HG03460 (cell line): ENCODE results near the gene SERP2.

Experiments
- ATAC-seq: cut with Tn5 transposase; IDR thresholded peaks from one replicate; pipeline ENCODE4 v1.9.1; 2021; ENCODE audit not compliant: unreplicated experiment

SERP2 gene

DNA sequence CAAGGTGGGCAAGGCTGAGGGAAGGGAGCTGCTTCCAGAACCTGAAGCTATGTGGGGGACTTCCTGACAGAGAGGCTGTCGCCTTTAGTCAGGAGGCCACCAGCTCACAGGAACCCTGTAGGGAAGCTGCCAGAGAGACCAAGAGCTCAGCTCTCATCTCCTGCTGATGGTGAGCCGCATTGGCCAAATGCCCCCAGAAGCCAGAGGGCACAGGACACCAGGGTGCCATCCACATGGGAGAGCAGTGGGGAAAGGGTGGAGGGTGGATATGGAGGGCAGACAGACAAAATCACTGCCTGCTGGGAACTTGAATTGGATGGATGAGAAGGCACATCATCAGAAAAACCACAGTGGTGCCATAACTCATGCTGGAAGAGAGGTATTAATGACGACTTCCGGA is 36.0 kb downstream of the SERP2 start:
- no peak for ATAC-seq

GRCh38 chr13:44410328-44410859 is 36.8 kb downstream of the SERP2 start:
- ATAC-seq = no peak

DNA sequence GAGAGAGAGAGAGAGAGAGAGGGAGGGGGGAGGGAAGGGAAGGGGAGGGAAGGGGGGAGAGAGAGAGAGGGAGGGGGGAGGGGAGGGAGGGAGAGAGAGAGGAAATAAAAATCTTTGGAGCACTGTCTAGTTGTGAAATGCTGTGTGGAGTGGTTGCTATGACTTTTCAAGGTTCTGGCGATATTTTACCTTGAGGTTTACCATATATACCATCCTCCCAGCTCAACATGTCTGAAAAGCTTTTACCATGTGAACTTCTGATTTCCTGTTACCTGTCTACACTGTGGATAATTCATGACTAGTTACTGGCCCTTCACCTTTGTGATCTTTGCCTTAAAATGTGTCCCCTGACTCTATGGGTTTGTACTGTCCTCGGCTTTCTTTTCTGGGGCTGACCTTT is 38.2 kb downstream of the SERP2 start:
- ATAC-seq = no peak

- ATAC-seq = no peak
Observed at GRCh38 chr13:44412346-44412935, 38.8 kb downstream of the SERP2 start.

- ATAC-seq = no peak
Observed at GRCh38 chr13:44413095-44413494, 39.5 kb downstream of the SERP2 start.

GRCh38 chr13:44414716-44415115 is 41.1 kb downstream of the SERP2 start:
- no peak for ATAC-seq

GRCh38 chr13:44415815-44416214 is 42.2 kb downstream of the SERP2 start:
- no peak for ATAC-seq

DNA sequence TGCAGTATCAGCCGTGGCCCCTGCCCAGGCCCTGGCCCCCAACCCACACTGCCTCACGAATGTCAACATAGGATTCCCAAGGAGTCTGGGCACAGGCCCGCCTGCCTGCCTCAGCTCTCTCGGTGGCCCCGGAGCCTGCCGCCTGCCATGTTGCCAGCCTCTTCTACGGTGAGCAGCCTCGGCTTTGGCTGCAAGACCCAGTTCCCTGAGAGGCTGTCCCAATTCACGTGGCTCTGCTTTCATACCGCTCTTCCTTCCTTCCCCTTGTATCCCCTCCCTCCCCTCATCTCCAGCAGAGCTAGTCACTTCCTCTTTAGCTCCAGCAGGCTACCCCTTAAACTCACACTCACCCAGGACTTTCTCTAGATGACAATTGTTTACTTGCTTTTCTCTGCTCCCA is 42.7 kb downstream of the SERP2 start:
- no peak for ATAC-seq

DNA sequence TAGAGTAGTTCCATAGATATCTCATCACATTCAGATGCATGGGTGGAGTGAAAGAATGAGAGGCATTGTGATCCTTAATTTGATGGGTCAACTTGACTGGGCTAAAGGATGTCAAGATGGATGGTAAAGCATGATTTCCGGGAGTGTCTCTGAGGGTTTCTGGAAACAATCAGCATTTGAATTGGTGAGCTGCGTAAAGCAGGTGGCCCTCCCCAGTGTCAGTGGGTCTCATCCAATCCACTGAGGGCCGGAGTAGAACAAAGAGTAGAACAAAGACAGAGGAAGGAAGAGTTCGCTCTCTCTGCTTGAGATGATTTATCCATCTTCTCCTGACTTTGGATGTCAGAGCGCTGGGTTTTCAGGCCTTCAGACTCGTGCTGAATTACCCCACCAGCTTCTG is 43.1 kb downstream of the SERP2 start:
- ATAC-seq = no peak

DNA sequence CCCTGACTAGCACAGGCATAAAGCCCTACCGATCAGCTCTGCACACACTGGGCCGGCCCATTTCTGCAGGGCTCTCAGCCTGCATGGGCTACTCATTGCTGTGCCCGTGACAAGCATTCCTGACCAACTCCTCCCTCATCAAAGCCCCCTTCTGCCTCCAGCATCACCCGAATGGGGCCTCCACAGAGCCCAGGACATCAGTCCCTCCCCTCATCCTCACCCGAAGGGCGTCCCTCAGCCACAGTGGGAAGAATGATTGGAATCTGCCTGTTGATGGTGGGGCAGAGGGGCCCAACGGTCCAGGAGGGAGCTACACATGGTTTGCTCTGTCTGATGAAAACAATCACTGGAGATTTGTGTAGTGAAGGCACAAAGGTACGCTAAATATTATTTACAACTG is 43.8 kb downstream of the SERP2 start:
- ATAC-seq = no peak

DNA sequence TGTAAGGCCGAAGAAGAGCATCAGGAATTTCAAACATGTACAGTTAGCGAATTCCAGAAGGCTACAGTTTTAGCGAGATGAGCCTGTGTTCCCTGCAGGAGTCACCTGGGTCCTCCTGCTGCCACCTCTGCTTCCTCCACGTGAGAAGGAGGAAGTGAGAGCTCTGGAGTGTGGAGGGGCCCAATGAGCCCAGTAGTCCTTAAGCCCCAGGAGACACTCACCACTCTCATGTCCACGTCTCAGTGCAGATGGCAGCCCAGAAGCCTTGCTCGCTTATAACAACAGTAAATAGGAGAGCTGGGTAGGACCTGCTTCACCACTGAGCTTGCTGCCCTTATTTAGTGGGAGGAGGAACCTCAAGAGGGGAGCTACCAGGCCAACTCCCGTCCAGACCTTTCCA is 44.3 kb downstream of the SERP2 start:
- no peak for ATAC-seq

- no peak for ATAC-seq
Observed at GRCh38 chr13:44420376-44421220, 47.0 kb downstream of the SERP2 start.

DNA sequence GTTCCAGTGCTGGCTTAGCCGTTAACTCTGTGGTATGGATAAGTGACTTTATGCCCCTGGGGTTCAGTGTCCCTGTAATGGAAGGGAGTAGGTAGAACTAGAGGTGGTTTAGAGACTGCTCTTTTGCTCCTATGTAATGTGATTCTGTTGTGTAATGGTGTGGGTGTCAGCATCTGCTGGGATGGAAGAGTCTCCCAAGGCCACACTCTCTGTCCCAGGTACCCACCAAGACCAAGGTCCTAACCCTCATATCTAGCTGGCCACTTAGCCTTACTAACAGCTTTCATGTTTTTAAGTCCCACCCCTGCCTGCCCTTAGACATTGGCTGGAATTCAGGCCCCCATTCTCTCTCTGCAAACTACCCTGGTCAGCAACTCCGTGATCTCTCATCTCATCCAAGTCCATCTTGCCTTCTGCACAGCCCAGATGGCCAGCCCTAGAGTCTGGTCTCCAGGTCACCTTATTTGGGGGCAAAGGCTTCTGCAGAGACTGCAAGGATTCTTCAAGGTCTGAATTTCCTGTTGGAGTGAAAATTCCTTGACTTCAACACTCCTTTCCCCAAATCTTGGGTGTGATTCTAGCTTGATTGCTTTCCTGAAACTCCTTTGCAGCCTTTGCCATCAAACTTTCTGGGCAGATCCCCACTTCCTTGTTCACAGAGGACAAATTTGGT is 48.4 kb downstream of the SERP2 start:
- ATAC-seq = no peak

- ATAC-seq = no peak
Observed at GRCh38 chr13:44422755-44423643, 49.4 kb downstream of the SERP2 start.

DNA sequence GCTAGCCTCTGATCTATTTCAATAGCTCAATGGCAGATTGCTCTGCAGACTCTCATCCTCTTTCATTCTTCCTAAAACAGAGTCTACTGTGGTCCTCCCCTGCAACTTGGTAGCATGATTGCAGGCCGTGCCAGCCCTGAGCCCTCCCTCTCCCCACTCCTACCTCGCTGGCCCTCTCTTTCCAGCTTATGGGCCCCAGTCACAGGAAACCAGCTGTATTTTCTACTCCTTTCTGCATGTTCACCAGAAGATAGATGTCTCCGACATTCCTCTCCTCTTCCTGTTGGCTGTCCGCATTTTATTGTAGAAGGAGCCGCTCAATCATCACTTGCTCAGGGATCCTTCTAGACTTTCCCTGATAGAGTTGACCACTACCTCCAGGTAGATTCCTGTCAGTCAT is 50.2 kb downstream of the SERP2 start:
- ATAC-seq = no peak

DNA sequence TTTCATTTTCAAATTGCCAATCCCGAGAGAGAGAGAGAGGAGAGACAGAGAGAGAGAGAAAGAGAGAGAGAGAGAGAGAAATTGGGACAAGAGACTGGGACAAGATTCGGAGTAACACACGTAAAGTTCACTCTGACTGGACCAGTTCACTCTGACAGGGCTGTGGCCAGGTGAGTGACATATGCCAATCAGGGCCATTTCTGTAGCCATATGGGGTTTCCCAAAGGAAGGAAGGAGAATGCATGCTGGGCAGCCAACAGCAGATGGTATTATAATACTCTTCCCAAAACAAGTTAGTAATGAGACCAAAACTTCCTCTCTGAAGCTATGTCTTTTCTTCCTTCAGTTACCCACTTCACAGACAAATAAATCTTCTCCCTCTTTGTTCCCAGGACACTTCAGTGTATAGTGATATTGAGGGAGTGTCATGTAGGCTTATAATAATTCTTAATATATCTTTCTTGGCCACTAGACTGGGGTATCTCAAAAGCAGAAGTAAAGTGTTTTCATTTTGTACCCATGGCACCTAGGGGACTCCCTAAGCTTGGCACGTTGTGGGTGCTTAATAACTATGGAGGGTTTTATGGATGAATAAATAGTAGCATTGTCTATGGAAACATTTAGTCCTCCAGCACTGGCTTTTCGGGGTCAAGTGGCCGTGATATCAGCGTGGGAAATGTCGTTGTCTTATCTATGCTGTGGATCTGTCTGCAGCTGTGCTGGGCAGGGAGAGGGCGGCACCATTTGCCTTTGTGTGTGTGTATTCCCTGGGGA is 51.6 kb downstream of the SERP2 start:
- no peak for ATAC-seq

DNA sequence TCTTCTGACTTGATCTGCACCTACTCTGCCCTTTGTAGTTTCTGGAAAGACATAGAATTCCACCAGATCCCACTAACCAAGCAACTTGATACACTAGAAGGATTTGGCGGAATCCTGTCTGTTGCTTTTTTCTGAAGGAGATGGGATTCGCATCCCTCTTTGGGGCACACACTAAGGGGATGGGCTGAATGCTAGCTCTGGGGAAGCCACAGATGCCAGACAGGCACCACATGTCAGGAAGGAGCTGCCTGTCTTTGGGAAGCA is 52.1 kb downstream of the SERP2 start:
- ATAC-seq = no peak

DNA sequence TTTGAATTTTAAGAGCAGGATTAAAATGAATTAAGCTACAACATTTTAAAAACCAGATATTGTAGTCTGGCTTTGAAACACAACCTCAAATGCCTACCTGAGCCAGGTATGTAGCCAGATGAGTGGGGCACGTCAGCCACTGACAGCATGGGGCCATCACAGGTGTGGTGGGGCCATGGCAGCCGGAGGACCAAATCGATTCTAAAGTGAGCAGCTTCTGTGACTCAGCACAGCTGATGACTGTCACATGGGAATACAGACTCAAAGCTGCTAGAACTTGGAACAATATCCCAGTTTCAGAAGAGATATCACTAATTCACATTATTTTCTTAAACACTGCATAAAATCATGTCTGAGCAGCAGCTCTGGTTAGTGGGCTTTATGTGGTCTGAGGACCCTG is 52.8 kb downstream of the SERP2 start:
- ATAC-seq = no peak

DNA sequence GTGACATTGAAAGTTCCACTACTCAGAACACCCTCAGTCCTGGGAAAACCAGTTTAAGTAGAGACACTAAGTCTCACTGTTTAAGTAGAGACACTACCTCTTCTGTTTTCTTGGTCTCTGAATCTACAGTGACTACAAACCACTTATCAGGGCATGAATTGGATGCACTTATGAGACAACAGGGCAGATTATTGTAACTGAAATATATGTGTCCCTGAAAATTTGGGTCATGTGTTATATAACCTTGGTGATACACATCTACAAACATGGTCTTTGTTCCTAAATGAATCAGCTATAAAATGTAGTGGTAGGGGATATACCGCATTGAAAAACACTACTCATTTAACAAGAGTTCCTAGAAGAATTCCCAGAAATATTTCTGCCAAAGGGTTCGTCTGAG is 55.7 kb downstream of the SERP2 start:
- no peak for ATAC-seq

DNA sequence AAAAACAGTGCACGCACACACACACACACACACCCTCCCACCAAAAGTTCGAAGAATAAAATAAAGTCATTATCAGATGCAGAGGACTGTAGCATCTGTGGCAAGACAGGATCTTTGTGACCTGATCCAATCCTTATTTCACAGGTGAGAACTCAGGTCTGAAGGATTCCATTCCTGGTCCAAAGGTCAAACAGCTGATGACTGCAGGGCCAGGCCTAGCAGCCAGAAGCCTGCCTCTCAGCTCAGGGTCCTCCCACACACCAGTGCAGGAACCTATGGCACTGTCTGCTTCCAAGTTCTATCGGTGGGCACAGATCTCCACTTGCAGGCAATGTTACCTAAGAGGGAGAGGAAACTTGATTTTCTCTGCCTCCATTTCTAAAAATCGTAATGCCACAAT is 57.5 kb downstream of the SERP2 start:
- no peak for ATAC-seq

DNA sequence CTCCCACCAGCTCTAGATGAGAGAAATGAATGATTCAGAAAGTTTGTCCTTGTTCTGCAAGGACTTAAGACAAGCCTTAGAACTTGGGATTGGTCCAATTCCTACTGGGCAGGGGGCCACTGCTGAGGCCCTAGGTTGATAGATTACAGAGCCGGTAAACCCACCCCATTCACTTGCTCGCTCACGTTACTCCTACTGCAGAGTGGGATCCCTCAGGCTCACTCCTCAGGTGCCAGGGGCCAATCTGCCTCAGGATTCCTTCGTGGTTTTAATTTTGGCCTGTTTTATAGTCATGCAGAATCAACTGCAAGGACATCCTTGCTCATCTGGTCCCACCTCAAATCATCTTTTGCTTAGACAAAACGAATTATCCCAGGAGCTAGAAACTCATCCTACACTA is 59.0 kb downstream of the SERP2 start:
- ATAC-seq = no peak
